H4 (cell line): ENCODE measurements around the gene FGF8. TPM values are rescaled to one million over a fixed set of nuclear protein-coding genes. Genes with fewer than 3 reads are reported as not detected.
A peak's percentile ranks its signal among the peaks of the same experiment; 100 is the strongest.

Experiments used
- DNase-seq: peaks from one replicate; pipeline ENCODE4 v3.0.0-alpha.2; 2015; ENCODE audit warnings: low spot score
- total RNA-seq: library from RNA; depleted of rRNA; stranded (reverse); fragments of >200 nt; shearing (Covaris generic); gene quantifications from 2 replicates; pipeline ENCODE4 v1.2.3, GENCODE V29; 2014

The FGF8 gene
- total RNA-seq, 1 experiment from 2014 or later, result not detected

- DNase-seq, result no peak
Measured at GRCh38 chr10:101781984-101782810, 6.3 kb upstream of the FGF8 start.

GRCh38 chr10:101781655-101781983 lies 5.7 kb upstream of the FGF8 start:
- no peak for DNase-seq

- DNase-seq, result peak; percentile 51
Measured at GRCh38 chr10:101780818-101781654, 5.1 kb upstream of the FGF8 start.

GRCh38 chr10:101780187-101780817 lies 4.4 kb upstream of the FGF8 start:
- DNase-seq, result no peak

- DNase-seq, result no peak
Measured at GRCh38 chr10:101779544-101780186, 3.8 kb upstream of the FGF8 start.

GRCh38 chr10:101778781-101779543 lies 3.0 kb upstream of the FGF8 start:
- no peak for DNase-seq

GRCh38 chr10:101778151-101778780 lies 2.4 kb upstream of the FGF8 start:
- no peak for DNase-seq

GRCh38 chr10:101777619-101778145 lies 1.8 kb upstream of the FGF8 start:
- DNase-seq, result no peak

- no peak for DNase-seq
Measured at GRCh38 chr10:101776161-101776817, 375 bp upstream of the FGF8 start.

- DNase-seq, result no peak
Measured at GRCh38 chr10:101774589-101775272, 1.2 kb downstream of the FGF8 start.

- DNase-seq, result no peak
Measured at GRCh38 chr10:101773923-101774588, 1.9 kb downstream of the FGF8 start.

GRCh38 chr10:101772895-101773761 lies 2.8 kb downstream of the FGF8 start:
- DNase-seq, result no peak

- no peak for DNase-seq
Measured at GRCh38 chr10:101772017-101772894, 3.7 kb downstream of the FGF8 start.

- DNase-seq, result no peak
Measured at GRCh38 chr10:101771380-101771779, 4.5 kb downstream of the FGF8 start.

GRCh38 chr10:101770331-101771215 lies 5.3 kb downstream of the FGF8 start:
- DNase-seq, result no peak
